Fibroblast of skin of abdomen (primary cell): ENCODE data around the gene SLC16A13.
"Not testable (repeated sequence)": the region's sequence is repeated elsewhere in the genome, so short reads cannot be mapped to it uniquely, and the experiment has no call there.

Experiments used
- DNase-seq: peaks from one replicate; pipeline ENCODE4 v3.0.0-alpha.2; 2013

Gene SLC16A13

GRCh38 chr17:7067198-7067597 lies 31.4 kb downstream of the SLC16A13 start:
- no peak for DNase-seq

GRCh38 chr17:7068268-7068667 lies 32.5 kb downstream of the SLC16A13 start:
- no peak for DNase-seq

- no peak for DNase-seq
Measured at GRCh38 chr17:7070712-7071111, 34.9 kb downstream of the SLC16A13 start.

GRCh38 chr17:7072406-7072805 lies 36.6 kb downstream of the SLC16A13 start:
- no peak for DNase-seq

GRCh38 chr17:7074931-7075330 lies 39.1 kb downstream of the SLC16A13 start:
- no peak for DNase-seq

- no peak for DNase-seq
Measured at GRCh38 chr17:7077911-7078546, 42.2 kb downstream of the SLC16A13 start.

- DNase-seq: no peak
Measured at GRCh38 chr17:7078711-7079110, 42.9 kb downstream of the SLC16A13 start.

- DNase-seq: no peak
Measured at GRCh38 chr17:7079581-7080455, 44.0 kb downstream of the SLC16A13 start, which contains the start of gene CLEC10A. TSS of gene CLEC10A (minus strand) at chr17:7080251. CDS start at chr17:7078812, 1,439 bp downstream.

- no peak for DNase-seq
Measured at GRCh38 chr17:7080456-7081041, 44.7 kb downstream of the SLC16A13 start.

- no peak for DNase-seq
Measured at GRCh38 chr17:7081341-7082062, 45.7 kb downstream of the SLC16A13 start.

- DNase-seq: peak; percentile 5
Measured at GRCh38 chr17:7083592-7083991, 47.8 kb downstream of the SLC16A13 start.

- no peak for DNase-seq
Measured at GRCh38 chr17:7084088-7084487, 48.3 kb downstream of the SLC16A13 start.

GRCh38 chr17:7088442-7088841 lies 52.6 kb downstream of the SLC16A13 start:
- DNase-seq: not testable (repeated sequence)

GRCh38 chr17:7089570-7089969 lies 53.8 kb downstream of the SLC16A13 start:
- not testable (repeated sequence) for DNase-seq
